B cell (primary cell): ENCODE data around the gene TGFBR2. TPM values are rescaled to one million over a fixed set of nuclear protein-coding genes. Genes with fewer than 3 reads are reported as not detected.

Source experiments
- ATAC-seq: fragments of 200-7000 bp; cut with Tn5 transposase; one replicate; pipeline ENCODE4 v1.10.0; 2021; ENCODE audit warnings: low read depth, mild to moderate bottlenecking, moderate number of reproducible peaks, moderate library complexity
- CTCF ChIA-PET: fragments of 350-600 bp; sonication (Branson Sonifier 250); formaldehyde crosslinking; loops from one replicate; lab custom pipeline; 2021; ENCODE audit warnings: antibody characterized with exemption, inconsistent platforms; lab: Charles Lee
- POLR2A ChIA-PET: fragments of 350-600 bp; sonication (Branson Sonifier 250); formaldehyde crosslinking; loops from one replicate; lab custom pipeline; 2021; ENCODE audit warnings: antibody characterized with exemption; lab: Charles Lee
- DNase-seq: peaks from one replicate; pipeline ENCODE4 v3.0.0; 2013
- H2AFZ ChIP-seq: 2 replicates; pipeline ENCODE4 v1.6.1; 2012; ENCODE audit warnings: mild to moderate bottlenecking, low read depth, low read length; ENCODE audit not compliant: insufficient read depth, poor library complexity, severe bottlenecking
- H3K27ac ChIP-seq, 2 donors: 1 replicate in 1 of 2; 2 replicates in 1 of 2; pipeline ENCODE4 v1.5.1; 2012 to 2013; ENCODE audit warnings: low read length in 2 of 2, mild to moderate bottlenecking in 2 of 2, moderate library complexity in 1 of 2
- H3K27me3 ChIP-seq, 4 experiments: fragments of 200-600 bp in 1 of 4; sonication (generic) in 1 of 4; replicated peaks in 1 of 4; 1 replicate in 2 of 4; 2 replicates in 2 of 4; pipeline versions ENCODE4 v1.6.1 to v1.7.0; 2013 to 2016; ENCODE audit warnings: low read length in 3 of 4, mild to moderate bottlenecking in 2 of 4, mixed read lengths in 1 of 4, moderate library complexity in 1 of 4; ENCODE audit not compliant: insufficient read depth in 4 of 4, control insufficient read depth in 3 of 4; ENCODE audit errors: control extremely low read depth in 1 of 4
- H3K36me3 ChIP-seq, 2 experiments: replicated peaks in 1 of 2; 1 replicate in 1 of 2; 2 replicates in 1 of 2; pipeline versions ENCODE4 v1.6.1 to v1.7.1; 2013; ENCODE audit warnings: low read length in 1 of 2; ENCODE audit not compliant: insufficient read depth in 2 of 2, control insufficient read depth in 1 of 2; ENCODE audit errors: control extremely low read depth in 1 of 2, extremely low read depth in 1 of 2
- H3K4me1 ChIP-seq, 2 donors: fragments of 200-600 bp in 1 of 2; sonication (generic) in 1 of 2; 1 replicate in 1 of 2; 2 replicates in 1 of 2; pipeline versions ENCODE4 v1.5.1 to v1.6.1; 2013 to 2017; ENCODE audit warnings: low read length in 2 of 2; ENCODE audit not compliant: control insufficient read depth in 2 of 2, insufficient read depth in 2 of 2
- H3K4me2 ChIP-seq: replicated peaks from 2 replicates; pipeline ENCODE3; 2012; ENCODE audit warnings: mild to moderate bottlenecking, low read depth, low read length; ENCODE audit not compliant: poor library complexity, severe bottlenecking
- H3K4me3 ChIP-seq, 5 experiments: fragments of 200-600 bp in 1 of 5; sonication (generic) in 1 of 5; 1 replicate in 3 of 5; 2 replicates in 2 of 5; pipeline versions ENCODE4 v1.5.1 to v1.7.0; 2011 to 2016; ENCODE audit warnings: low read length in 4 of 5, mild to moderate bottlenecking in 4 of 5, low read depth in 2 of 5, control low read depth in 1 of 5, moderate library complexity in 1 of 5; ENCODE audit not compliant: insufficient read depth in 1 of 5; ENCODE audit errors: control extremely low read depth in 1 of 5, extremely low read depth in 1 of 5
- H3K79me2 ChIP-seq: fragments of 200-600 bp; sonication (generic); one replicate; pipeline ENCODE4 v1.6.0; 2016; ENCODE audit warnings: low read length; ENCODE audit not compliant: control insufficient read depth, insufficient read depth
- H3K9ac ChIP-seq: fragments of 200-600 bp; sonication (generic); 2 replicates; pipeline ENCODE4 v1.6.1; 2017; ENCODE audit warnings: mild to moderate bottlenecking, low read length, moderate library complexity
- H3K9me3 ChIP-seq, 3 donors: one replicate each; pipeline versions ENCODE4 v1.6.1 to v1.7.1; 2013; ENCODE audit warnings: low read length in 2 of 3; ENCODE audit not compliant: control insufficient read depth in 2 of 3, insufficient read depth in 1 of 3; ENCODE audit errors: control extremely low read depth in 1 of 3
- H4K20me1 ChIP-seq: 2 replicates; pipeline ENCODE4 v1.6.0; 2012; ENCODE audit warnings: mild to moderate bottlenecking, low read length; ENCODE audit not compliant: insufficient read depth, control insufficient read depth, poor library complexity, severe bottlenecking
- H3K27ac Mint-ChIP-seq: one replicate; pipeline ENCODE4 v1.8.0; 2021; ENCODE audit warnings: mixed read lengths
- H3K27me3 Mint-ChIP-seq: one replicate; pipeline ENCODE4 v1.8.0; 2021; ENCODE audit warnings: mixed read lengths
- H3K4me1 Mint-ChIP-seq: one replicate; pipeline ENCODE4 v1.8.0; 2021; ENCODE audit warnings: mixed read lengths
- H3K4me3 Mint-ChIP-seq: one replicate; pipeline ENCODE4 v1.8.0; 2021; ENCODE audit warnings: mixed read lengths
- H3K9me3 Mint-ChIP-seq: one replicate; pipeline ENCODE4 v1.8.0; 2022; ENCODE audit warnings: mixed read lengths; ENCODE audit not compliant: insufficient read depth
- CTCF ChIP-seq: fragments of 200-600 bp; IDR thresholded peaks from one replicate; pipeline ENCODE4 v1.8.0; 2022; ENCODE audit warnings: antibody characterized with exemption, mild to moderate bottlenecking
- EZH2 ChIP-seq: IDR thresholded peaks from 2 replicates; pipeline ENCODE4 v1.6.1; 2012; ENCODE audit warnings: borderline replicate concordance, low read depth, mild to moderate bottlenecking, moderate library complexity, low read length; ENCODE audit not compliant: insufficient read depth, poor library complexity, severe bottlenecking
- WGBS: methylation state at CpG from one replicate; pipeline ENCODE4 v1.1.5; 2013; ENCODE audit warnings: missing lambda C conversion rate; ENCODE audit not compliant: insufficient coverage; 5-methylcytosine and 5-hydroxymethylcytosine counted together
- intact Hi-C: fragments of 100-400 bp; cut with micrococcal nuclease; formaldehyde crosslinking; loops from one replicate; pipeline ENCODE4 v1.10.0; 2022
- polyA plus RNA-seq: library from polyadenylated mRNA; depleted of rRNA; stranded (reverse); fragments of >200 nt; gene quantifications from 2 replicates; pipeline ENCODE4 v1.2.3, GENCODE V29; 2012
- total RNA-seq, 2 donors: library from RNA; stranded (reverse); fragments of 120-200 nt in 1 of 2; gene quantifications; 1 replicate in 1 of 2; 2 replicates in 1 of 2; pipeline versions ENCODE4 v1.2.3 to v1.2.4, GENCODE V29; 2013 to 2022

The TGFBR2 gene
- total and polyA plus RNA-seq, 2 donors (not counting 1 experiment from before 2014, with no cell fraction given) = 68.7 to 189 TPM

GRCh38 chr3:30720586-30721313 is 114.3 kb downstream of the TGFBR2 start:
- CTCF ChIA-PET = no interaction called here
- 93% methylated on average over 3 of the region's 5 CpGs for WGBS
- no peak overlapping the region for H2AFZ ChIP-seq

More at GRCh38 chr3:30720586-30721313, 114.3 kb downstream of the TGFBR2 start:
- no peaks in the 10 kb centered on the region for H3K27me3 ChIP-seq
- no peak for DNase-seq
- Mint-ChIP-seq H3K4me3 (no peak overlapping the region), H3K27ac (no peak overlapping the region), H3K27me3 (peaks cover 9% of the 10 kb centered on the region), H3K9me3 (no peaks in the 10 kb centered on the region), H3K4me1 (peaks cover 9% of the 10 kb centered on the region)
- intact Hi-C loops = no loop called here
- no peaks in the 10 kb centered on the region for H4K20me1 ChIP-seq
- H3K9ac ChIP-seq = no peak overlapping the region
- no peak for ATAC-seq
- TF ChIP-seq EZH2 (no peak), CTCF (no peak)
- H3K9me3 ChIP-seq = peaks cover 0 to 5% (median 0%) of the 10 kb centered on the region in 3 donors
- H3K4me2 ChIP-seq = no peak overlapping the region
- H3K4me1 ChIP-seq = peaks cover 4 to 10% of the 10 kb centered on the region in 2 donors
- H3K27ac ChIP-seq = no peak overlapping the region
- no peaks in the 10 kb centered on the region for H3K79me2 ChIP-seq
- POLR2A ChIA-PET = no interaction called here
- no peak overlapping the region for H3K4me3 ChIP-seq
- H3K36me3 ChIP-seq = no peaks in the 10 kb centered on the region
